ENCODE results near the gene SIDT2.
A peak's percentile ranks its signal among the peaks of the same experiment; 100 is the strongest.
"Not testable (repeated sequence)": the region's sequence is repeated elsewhere in the genome, so short reads cannot be mapped to it uniquely, and the experiment has no call there.

The SIDT2 gene

GRCh38 chr11:117200813-117201657, 22.5 kb downstream of the SIDT2 start:
- TF ChIP-seq CTCF (conservative IDR thresholded peaks at IDR 0.05; ENCODE audit: low read depth, low read length): no peak
- H3K4me3 ChIP-seq (ENCODE audit: low read length): peak overlapping the region; percentile 39
- no peak for DNase-seq (ENCODE audit: low read depth)

GRCh38 chr11:117201658-117202305, 23.2 kb downstream of the SIDT2 start:
- TF ChIP-seq CTCF (conservative IDR thresholded peaks at IDR 0.05; ENCODE audit: low read depth, low read length): no peak
- no peak for DNase-seq (ENCODE audit: low read depth)
- no peak overlapping the region for H3K4me3 ChIP-seq (ENCODE audit: low read length)

GRCh38 chr11:117202386-117203068, 24.0 kb downstream of the SIDT2 start:
- no peak overlapping the region for H3K4me3 ChIP-seq (ENCODE audit: low read length)
- DNase-seq (ENCODE audit: low read depth): no peak
- no peak for TF ChIP-seq CTCF (conservative IDR thresholded peaks at IDR 0.05; ENCODE audit: low read depth, low read length)

- no peak for TF ChIP-seq CTCF (conservative IDR thresholded peaks at IDR 0.05; ENCODE audit: low read depth, low read length)
- no peak for DNase-seq (ENCODE audit: low read depth)
- H3K4me3 ChIP-seq (ENCODE audit: low read length): no peak overlapping the region
Measured at GRCh38 chr11:117203069-117203407, 24.5 kb downstream of the SIDT2 start.

- H3K4me3 ChIP-seq (ENCODE audit: low read length): no peak overlapping the region
- no peak for TF ChIP-seq CTCF (conservative IDR thresholded peaks at IDR 0.05; ENCODE audit: low read depth, low read length)
- DNase-seq (ENCODE audit: low read depth): no peak
Measured at GRCh38 chr11:117204283-117205080, 25.9 kb downstream of the SIDT2 start.

GRCh38 chr11:117205211-117205818, 26.8 kb downstream of the SIDT2 start:
- TF ChIP-seq CTCF (conservative IDR thresholded peaks at IDR 0.05; ENCODE audit: low read depth, low read length): no peak
- H3K4me3 ChIP-seq (ENCODE audit: low read length): no peak overlapping the region
- no peak for DNase-seq (ENCODE audit: low read depth)

- H3K4me3 ChIP-seq (ENCODE audit: low read length); DNase-seq (ENCODE audit: low read depth): not testable (repeated sequence)
Measured at GRCh38 chr11:117206111-117206510, 27.6 kb downstream of the SIDT2 start.

GRCh38 chr11:117206859-117207258, 28.3 kb downstream of the SIDT2 start:
- not testable (repeated sequence) for H3K4me3 ChIP-seq (ENCODE audit: low read length); DNase-seq (ENCODE audit: low read depth)

GRCh38 chr11:117207481-117207880, 28.9 kb downstream of the SIDT2 start:
- not testable (repeated sequence) for H3K4me3 ChIP-seq (ENCODE audit: low read length); DNase-seq (ENCODE audit: low read depth)
